Activated CD4-positive, alpha-beta T cell treated with anti-CD3 and anti-CD28 coated beads, Interleukin-2, Interleukin-4, amounts not matched to agents 100 ng/mL and 50 ng/mL, durations not matched to agents 16 hours and 8 hours (primary cell): ENCODE results near the gene ANGPT4.
"Not testable (repeated sequence)": the region's sequence is repeated elsewhere in the genome, so short reads cannot be mapped to it uniquely, and the experiment has no call there.

Source experiments
- DNase-seq: peaks from one replicate; pipeline ENCODE4 v3.0.0-alpha.2; 2020; ENCODE audit warnings: low spot score

The ANGPT4 gene

DNA sequence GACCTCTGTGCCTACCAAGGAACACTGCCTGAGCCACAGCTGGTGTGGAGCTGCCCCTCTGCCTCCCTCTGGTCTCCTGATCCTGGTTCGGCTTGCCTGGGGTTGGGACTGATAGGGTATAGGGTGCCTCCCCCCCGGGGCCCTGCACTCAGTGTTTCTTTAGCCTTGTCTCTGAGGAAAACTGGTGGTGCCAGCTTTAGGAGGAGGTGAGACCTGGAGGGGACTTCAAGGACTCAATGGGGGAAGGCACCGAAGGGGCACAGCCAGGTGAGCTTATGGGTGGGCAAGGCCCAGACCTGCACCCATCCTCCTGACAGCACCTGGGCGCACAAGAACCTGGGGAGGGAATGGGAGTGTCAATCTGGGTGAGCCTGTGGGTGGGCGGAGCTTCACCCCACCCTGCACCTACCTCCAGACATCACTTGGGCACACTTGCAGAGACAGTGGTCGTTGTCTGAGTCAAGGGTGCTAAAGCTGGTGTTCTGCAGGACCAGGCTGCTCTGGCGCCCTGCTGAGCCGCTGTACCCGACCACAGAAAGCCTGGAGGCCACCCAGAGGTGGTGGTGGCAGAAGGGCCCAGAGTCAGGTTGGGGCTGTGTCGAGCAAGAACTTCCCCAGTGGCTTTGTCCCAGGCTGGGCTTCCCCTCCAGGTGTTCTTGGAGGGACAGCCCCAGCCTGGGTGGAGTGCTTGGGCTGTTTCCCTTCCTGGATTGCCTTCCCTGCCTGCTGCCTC lies 42.1 kb downstream of the ANGPT4 start:
- no peak for DNase-seq

DNA sequence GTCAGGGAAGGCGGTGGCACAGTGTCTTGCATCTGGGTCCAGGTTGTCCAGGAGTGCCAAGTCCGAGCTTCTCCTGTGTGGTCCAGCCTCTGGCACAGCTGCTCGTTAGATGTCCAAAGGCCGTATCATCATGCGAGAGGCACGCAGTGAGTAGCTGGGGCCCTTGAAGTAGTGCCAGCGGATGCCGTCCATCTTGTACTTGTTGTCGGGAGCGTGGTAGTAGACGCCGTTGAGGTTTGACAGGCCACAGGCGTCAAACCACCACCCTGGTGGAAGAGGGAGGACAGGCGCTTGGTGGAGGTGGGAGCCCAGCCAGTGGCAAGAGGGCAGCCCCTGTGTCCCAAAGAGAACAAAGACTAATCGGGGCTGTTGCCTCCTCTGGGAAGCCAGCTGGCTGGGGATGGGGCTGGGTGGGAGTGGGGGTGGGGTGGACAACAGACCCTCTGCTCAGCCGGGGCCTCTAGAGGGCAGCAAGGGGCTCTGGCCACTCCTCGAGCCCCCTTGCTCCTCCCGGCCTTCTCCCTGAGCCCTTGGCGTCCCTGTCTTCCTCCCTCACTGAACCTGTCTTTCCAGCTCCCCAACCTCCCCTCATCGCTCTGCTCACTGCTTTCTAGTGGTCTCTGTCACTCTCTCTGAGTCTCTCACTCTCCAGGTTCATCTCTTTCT lies 43.1 kb downstream of the ANGPT4 start:
- no peak for DNase-seq

DNA sequence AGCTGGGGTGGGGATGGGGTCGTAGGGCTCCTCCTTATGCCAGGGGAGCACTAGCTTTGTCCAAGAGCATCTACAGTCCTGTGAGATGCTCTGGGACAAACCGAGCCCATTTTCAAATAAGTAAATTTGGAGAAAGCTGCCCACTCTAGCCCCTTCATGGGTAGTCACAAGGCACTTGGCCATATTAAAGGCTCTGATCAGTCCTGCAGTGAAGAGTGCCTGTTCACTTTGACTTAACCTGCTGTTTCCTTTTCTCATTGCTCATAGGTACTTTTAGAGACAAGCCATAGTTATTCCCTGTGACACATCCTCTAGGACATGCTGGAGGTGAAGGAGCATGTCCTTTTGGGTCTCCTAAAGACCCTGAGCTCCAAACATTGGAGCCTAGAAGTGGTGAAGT lies 44.2 kb downstream of the ANGPT4 start:
- DNase-seq = no peak

DNA sequence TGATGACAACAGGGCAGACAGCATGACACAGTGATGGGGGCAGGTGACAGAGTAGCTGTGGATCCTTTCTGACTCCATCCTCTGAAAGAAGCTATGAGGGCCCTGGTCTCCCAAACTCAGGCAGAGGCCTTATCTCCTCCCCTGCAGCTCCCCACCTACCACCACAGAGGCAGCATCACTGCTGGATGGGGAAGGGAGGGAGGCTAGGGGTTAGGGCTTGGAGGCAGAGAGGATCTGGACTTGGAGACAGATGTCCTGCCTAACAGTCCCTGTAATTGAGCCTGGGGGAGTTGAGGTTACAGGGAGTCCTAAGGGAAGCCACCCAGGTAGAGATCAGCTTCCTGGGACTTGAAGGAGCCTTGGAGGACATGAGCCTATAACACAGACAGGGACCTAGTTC lies 44.7 kb downstream of the ANGPT4 start:
- no peak for DNase-seq

DNA sequence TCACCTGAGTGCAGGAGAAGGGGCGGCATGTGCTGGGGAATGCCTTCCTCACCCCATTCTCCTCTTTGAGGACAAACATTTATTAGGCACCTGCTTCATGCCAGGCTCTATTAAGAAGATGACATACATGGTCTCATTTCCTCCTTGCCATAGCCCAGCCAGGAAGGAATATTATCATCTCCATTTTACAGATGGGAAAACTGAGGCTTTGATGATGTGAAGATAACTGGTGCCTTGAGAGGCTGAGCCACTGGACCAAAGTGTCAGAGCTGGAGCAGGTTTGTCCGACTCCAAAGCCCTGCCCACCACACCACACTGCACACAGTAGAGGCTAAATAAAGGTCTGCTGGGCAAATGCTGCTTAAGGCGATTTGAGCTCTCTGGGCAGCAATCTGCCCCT lies 45.4 kb downstream of the ANGPT4 start:
- no peak for DNase-seq

DNA sequence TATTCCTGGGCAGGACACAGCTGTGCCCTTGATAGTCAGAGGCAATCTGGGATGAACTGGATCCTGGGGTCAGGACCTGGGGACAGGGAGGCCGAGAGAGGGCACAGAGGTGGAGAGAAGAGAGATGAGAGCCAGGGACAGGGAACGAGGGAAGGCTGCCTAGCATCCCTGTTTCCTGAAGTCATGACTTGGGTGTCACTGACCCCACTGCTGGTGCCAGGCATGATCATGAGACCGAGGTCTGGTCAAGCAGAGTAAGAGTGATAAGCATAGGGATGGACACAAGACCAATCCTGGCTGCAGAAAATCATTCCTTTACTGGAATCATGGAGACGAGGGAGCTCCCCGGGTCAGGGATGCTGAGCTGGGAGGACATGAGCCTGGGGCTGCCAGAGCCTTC lies 46.5 kb downstream of the ANGPT4 start:
- DNase-seq = no peak

DNA sequence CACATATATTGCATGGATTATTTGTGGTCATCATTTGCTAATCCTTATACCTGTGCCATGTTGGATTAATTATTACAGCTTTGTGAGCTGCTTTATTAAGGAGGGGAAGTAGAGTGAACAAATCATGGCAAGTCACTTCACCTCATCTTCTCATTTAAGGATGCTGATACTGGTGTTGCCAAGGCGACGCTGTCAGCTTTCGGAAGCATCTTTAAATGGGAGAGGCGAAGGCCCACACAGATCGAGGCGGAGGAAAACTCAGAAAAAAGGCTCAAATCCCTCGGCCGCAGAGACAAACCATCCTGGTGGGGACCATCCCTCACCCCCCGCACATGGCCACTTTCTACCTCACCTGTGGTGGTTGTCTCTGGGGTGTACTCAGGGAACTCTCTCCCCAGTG lies 47.9 kb downstream of the ANGPT4 start:
- no peak for DNase-seq

DNA sequence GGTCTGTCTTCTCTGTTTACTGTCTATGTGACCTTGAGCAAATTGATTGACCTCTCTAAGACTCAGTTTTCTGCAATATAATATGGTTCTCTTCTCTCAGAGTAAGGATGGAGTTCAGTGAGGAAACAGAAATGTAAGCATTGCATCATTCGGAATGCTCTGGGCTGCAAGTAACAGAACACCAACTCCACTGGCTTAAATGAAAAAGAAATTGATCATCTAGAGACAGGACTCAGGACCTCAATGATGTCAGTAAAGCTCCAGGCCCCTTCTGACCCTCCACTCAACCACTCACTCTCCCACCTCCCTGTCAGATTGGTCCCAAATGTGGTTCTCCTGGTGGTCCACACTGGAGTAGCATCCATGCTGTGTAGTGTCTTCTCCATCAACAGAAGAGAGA lies 50.7 kb downstream of the ANGPT4 start:
- DNase-seq = no peak

DNA sequence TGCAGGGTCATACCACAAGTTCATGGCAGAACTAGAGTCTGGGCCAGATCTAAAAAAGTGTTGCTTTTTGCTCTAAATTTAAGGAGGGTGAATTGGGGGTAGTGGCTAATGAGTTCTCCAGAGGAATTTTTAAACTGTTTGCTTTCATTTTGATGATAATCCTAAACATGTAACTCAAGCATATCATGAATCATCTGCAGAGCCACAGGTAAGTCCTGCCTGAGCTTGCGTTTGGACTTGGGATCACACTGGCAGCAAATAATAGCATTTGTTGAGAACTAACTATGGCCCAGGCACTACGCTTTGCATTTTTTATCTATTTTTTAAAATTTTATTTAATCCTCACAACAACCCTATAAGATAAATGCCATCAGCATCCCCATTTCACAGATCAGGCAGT lies 55.2 kb downstream of the ANGPT4 start:
- no peak for DNase-seq

DNA sequence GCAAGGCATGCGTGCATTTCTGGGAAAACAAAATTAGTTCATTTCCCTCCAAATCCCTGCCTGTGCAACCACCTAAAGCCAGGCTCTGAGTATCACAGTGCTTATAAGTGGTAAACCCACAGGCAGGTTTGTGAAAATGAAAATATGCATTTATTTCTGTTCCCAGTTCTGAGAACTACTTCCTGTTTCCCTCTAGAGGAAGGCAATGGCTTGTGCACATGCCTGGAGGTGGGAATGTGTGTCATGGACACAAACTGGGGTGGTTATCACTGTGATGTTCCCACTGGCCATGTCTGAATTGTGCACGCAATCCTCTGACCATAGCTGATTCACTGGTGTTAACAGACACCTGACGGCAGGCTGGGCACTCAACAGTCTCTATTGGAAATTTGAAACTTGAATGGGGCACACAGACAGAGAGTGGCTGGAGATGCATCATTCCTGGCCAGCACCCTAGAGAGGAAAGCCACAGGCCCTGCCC lies 56.3 kb downstream of the ANGPT4 start:
- peak; percentile 37 for DNase-seq

DNA sequence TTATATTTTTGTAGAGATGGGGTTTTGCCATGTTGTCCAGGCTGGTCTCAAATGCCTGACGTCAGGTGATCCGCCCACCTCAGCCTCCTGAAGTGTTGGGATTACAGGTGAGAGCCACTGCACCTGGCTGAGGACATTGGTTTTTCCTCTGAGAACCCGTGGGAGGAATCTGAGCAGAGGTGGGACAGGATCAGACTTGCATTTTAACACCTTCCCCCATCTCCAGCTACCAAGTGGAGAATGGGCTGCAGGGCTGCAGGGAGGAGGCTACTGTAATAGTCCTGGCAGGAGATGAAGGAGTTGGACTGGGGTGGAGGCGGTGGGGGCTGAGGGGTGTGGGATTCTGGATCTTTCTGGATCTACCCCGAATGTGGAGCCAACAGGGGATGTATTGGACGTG lies 58.1 kb downstream of the ANGPT4 start:
- DNase-seq = no peak

DNA sequence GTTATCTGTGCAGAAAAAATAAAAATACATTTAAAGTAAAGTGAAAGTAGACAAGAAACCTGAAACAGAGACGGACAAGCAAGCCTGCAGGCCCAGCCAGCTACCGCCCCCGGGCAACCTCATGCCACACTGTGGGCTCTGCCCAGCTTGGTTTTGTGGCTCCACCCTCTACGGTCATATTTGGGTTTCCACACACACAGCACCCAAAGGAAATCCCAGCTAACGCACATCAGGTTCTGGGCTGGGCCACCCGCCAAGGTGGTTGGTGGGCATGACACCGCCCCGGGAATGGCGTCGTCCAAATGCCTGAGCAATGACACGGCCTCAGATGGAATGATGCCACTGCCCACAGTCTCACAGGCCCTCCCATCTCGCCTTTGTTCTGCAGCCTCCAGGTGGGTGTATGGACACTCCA lies 59.8 kb downstream of the ANGPT4 start:
- peak; percentile 53 for DNase-seq

DNA sequence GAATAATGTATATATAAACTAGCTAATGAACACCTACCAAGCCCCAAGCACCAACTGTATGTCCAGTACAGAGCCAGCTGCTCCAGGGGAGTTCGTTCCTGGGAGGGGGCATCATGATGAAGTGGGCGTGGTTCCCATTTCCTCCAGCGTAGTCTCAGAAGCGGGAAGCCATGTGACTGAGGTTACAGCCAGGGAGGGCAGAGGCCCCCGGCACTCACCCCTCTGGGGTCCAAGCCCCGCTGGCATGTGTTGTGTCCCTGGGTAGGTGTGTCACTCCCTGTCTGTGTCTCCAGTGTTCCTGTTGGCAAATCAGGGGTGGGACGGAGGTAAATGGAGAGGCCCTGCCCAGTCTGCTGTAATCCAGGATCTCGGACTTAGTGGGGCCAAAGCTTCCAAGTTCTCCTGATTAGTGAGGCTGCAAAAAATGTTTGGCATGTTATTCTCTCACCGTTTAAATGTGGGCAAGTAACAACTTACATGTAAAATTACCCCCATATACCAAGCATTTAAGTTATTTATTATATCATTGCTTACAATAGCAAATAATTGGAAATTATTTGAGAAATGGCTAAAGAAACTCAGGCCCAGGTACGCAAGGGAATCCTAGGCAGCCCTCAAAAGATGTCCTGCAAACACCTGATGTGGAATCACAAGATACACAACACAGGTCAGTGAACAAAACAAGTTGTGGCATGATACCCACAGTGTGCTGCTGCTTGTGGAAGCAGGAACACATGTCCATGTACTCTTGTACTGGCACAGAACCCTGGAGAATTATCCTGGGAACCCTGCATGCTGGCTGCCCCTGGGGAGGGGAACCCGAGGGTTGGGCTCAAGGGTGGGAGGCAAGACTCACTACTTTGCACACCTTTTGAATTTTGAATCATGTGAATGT lies 60.4 kb downstream of the ANGPT4 start:
- DNase-seq = no peak

DNA sequence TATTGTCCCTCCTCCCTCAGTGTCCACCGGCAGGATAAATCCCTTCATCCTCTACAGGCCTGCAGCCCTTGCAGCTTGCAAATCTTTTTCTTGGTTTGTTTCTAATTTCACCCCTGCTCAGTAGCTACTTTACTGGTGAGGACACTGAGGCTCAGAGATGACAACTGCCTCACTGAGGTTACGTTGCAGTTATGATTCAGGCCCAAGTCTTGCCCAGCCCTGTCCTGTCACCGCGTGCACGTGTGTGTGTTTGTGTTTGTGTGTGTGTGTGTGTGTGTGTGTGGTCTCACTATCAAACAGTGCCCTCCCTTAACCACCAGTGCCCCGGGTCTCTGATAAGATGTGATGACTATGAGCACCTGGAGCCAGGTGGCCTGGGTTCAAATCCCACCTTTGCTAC lies 61.5 kb downstream of the ANGPT4 start:
- no peak for DNase-seq

DNA sequence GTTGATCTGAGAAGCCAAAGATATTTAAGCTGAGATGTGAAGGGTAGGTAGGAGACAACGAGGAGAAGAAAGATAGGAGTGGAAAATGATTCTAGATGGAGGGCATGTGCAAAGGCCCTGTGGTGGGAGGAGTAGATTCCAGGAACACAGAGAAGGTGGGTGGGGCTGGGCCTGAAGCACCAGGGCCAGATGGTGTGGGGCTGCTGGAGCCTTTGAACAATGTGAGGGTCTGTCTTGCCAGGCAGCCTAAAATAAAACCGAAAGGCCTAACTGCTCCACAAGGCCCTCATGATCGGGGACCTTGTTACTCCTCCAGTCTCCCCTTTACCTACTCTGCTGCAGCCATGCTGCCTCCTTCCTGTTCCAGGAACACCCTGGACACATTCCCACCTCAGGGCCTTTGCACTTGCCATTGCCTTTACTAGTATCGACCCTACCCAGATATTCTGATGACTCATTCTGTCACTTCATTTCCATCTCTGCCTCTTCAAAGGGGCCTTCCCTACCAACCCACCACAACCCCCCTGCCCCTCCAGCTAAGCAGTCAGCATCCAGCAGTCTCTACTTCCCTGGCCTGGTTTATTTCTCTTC lies 62.6 kb downstream of the ANGPT4 start:
- no peak for DNase-seq

DNA sequence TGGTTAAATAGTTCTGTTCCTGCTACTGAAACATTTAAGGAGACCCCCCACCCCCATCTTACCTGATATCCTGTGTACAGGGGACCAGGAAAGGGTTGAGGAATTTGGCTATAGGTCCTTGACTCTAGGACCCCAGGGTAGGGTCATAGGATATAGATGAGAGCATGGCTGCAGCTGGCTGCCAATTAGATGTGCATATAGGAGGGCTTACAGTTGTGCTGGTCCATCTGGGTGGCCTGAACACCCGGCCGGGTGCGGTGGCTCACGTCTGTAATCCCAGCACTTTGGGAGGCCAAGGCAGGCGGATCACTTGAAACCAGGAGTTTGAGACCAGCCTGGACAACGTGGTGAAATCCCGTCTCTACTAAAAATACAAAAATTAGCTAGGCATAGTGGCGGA lies 67.4 kb downstream of the ANGPT4 start:
- not testable (repeated sequence) for DNase-seq

DNA sequence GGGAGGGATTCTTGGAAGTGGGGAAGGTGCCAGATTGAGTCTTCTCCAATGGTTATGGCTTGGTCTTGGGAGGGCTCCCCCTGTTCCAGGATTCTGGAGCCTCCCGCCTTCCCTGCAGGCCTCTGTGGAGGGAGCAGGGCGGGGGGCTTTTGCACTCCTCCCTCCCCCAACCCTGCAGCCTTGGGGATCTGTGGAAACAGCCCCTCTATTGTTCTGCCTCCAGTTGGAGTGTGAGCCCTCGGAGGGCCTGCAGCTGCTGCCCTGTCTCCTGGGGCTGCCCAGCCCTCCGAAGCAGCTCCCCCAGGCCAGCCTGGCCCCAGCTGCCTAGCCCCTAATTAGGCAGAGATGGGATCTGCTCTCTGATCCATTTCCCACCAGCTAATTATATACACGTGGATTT lies 67.9 kb downstream of the ANGPT4 start:
- no peak for DNase-seq

DNA sequence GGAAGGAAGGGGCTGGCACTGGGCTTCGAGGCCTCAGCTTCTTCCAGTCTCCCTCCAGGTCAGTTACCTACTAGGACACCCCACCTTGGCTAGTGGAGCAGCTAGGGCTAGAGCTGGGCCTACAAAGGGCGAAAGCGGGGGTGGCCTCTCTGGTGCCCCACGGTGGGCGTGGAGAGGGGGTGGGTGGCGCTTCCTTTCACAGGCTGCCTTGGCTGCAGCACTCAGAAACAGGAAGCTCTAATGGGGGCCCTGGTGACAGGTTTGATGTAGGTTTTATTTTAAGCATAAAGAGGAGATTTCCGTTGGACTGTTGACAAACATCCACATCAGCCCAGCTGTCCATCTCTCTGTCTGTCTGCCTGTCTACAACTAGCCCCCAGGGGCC lies 69.2 kb downstream of the ANGPT4 start:
- peak; percentile 46 for DNase-seq

DNA sequence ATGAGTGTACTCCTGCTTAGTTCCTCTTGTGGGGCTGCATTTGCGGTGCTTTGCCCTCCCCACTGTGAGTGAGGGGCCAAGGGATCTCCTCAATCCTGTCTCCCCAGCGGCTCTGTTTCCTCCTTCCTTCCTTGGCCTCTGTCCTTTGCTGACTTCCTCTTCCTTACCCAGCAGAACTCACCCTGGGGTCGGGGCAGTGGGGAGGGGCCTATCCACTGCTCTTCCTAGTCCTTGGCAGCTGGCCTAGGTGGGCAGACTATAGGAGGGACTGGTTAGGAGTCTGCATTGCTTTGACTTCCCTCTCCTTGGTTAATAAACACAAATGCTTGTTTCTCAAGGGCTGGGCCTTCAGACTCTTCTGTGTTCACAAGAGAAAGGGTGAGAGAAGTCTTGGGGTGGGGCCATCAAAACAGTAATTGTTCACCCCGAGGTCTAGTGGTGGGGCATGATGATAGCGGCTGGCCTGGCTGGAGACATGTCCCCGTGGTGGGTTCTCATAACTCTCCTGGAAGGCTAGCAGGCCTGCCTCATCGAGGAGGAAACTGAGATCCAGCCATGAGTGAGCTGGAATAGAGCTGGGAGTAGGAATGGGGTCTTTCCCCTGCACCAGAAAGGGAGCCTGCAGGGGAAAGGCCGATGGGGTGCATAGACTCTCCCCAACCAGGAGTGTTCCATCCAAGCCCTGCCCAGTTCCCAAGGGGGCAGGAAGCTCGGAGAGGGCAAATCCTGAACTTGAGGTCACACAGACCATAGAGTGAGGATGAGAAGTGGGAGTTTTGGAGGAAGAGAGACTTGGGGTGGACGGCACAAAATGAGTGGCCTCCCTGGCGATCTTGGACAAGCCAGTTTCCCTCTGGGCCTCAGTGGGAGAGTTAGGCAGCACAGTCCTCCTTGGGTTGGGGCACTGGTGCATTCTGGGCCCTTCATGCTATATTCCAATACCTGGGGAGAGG lies 69.9 kb downstream of the ANGPT4 start:
- no peak for DNase-seq

DNA sequence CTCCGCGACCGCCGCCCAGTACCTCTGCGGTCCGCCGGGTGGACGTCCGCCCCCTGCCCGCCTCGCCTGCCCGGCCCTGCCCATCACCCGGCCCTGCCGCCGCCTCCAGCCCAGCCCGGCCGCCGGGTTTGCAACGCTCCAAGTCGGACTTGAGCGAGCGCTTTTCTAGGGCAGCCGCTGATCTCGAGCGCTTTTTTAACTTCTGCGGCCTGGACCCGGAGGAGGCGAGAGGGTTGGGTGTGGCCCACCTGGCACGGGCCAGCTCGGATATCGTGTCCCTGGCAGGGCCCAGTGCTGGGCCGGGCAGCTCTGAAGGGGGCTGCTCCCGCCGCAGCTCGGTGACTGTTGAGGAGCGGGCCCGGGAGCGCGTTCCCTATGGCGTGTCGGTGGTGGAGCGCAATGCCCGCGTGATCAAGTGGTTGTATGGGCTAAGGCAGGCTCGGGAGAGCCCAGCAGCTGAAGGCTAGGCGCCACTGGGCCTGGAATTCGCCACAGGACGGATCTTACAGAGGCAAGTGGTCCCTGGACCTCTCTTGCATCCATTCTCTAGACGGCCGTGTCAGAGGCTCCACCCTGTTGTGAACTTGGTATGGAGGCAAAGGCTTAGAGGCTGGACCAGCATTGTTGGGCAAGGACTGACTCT lies 70.8 kb downstream of the ANGPT4 start:
- no peak for DNase-seq
